HG03060 (cell line): Measurements from ENCODE around the gene C14orf132.

ENCODE experiments used
- ATAC-seq: cut with Tn5 transposase; IDR thresholded peaks from one replicate; pipeline ENCODE4 v1.9.1; 2021; ENCODE audit warnings: low read depth, moderate number of reproducible peaks; ENCODE audit not compliant: unreplicated experiment

The C14orf132 gene

DNA sequence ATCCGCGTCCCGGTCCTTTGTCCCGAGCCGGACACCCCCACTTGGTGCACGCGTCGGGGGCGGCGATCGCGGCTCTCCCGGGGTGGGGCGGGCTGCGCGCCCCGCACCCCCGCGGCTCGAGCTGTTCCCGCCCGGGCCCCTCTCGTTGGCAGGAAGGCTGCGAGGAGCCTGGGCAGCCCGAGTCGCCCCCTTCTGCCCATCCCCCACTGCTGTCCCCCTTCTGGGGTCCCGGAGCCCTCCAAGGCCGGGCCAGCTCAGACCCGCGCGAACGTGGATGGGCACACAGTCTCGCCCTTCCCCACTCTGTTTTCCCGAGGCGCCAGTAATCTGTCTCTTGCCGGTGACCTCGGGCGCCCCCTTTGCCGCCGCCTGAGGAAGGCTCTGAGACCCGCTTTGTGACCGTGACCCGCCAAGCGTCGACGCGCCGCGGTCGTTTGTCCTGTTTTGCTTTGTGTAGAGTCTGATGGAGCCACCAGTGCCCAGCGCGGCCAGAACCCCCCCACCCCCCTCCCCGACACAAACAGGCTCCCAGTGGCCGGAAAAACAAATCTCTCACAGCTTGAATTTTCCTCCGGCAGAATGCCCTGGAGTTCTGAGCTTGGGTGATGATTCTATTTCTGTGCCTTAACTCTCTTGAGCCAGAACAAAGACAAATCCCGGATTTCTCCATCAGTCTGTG is 610 bp downstream of the C14orf132 start:
- no peak for ATAC-seq

DNA sequence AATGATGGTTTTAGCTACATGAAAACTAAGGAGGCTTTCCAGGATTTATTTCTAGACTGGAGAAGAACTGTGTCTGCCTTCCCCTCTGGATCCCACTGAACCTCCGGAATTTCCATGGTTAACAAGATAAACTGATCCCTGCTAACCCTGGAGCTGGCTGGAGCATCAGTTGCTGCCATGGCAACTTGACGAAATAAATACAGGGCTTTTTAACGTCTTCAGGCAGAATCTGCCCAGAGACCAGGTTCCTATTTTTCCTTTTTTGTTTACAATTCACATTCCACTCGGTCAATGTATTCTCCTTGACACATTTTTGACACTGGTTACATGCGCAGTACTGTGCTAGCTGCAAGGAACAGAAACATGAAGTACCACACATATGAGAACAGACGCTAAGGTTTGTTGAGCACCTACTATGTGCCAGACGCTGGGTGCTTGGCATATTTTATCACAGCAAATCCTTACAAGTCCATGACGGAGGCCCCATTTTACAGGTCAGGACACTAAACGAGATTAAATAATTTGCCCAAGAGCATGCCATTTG is 1.7 kb downstream of the C14orf132 start:
- no peak for ATAC-seq

DNA sequence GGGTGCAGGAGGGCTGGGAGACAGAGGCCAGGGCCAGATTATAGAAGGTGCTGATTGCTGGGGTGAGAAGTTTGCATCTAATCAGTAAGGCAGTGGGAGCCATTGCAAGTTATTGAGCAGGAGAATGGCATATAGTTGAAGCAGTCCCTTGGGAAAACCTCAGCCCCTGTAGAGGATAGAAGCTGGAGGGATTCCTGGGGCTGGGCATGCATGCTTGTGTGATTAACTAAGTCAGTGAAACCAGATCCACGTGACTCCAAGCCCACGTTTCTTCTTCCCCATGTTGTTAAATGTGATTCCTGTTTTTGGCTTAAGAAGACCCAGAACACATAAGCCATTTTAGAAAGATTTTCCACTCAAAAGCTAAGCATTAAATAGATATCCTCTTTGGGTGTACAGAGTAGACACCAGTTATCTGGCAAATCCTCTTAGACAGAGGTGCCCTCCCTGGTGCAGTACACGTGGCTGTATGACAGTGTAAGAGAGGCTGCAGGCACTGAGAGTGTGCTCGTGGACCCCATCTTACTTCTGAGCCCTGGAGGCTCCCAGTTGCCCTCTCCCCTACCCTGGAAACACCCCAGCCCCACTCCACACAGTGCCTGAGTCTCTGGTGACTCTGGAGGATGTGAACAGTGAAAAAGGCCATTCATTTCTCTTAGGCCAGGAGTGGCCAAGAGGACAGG is 3.2 kb downstream of the C14orf132 start:
- no peak for ATAC-seq

DNA sequence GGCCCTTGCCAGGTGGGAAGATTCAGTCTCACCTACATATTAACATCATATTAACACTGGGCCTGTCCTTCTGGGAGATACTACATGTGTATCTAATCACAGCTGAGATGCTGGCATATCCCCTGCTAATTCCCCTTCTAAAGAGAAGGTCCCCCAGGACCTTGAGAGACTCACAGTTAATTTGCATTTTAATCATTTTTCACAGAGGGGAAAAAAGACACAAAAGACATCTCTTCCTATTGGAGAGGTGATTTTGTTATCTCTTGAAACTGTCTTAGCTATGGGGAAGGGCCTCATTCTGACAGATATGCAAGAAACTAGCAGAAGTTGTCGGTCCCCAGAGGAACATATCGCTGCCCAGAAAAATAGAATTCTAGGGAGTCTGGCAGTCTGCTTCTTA is 7.5 kb downstream of the C14orf132 start:
- ATAC-seq: no peak

DNA sequence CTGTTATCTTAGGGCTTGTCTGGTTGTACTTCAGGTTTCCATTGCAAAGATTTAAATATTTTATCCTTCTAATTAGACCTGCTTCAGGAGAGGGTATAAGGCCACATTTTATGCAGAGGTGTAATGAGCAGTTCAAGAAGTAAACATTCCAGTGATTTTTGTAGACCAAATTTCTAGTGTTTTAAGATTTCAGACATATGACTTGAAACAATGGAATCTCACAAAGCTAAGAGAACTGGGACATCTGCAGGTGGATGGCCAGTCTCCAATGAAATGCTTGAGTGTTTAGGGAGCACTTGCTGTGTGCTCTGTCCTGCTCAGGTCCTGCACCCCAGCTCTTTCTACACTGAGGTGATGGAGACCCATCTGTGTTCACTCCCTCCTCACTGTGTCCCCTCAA is 7.9 kb downstream of the C14orf132 start:
- no peak for ATAC-seq

DNA sequence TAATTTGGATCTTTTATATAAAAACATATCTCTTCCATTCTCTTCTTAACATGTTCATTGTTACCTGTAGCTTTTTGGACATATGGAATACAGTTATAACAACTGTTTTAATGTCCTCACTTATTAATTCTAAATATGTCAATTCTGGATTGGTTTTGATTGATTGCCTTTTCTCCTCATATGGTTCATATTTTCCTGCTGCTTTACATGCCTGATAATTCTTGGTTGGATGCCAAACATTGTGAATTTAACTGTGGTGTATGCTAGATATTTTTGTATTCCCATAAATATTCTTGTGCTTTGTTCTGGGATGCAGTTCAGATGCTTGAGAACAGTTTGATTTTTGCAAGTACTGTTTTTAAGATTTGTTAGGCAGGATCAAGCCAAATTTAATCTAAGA is 10.8 kb downstream of the C14orf132 start:
- ATAC-seq: no peak

DNA sequence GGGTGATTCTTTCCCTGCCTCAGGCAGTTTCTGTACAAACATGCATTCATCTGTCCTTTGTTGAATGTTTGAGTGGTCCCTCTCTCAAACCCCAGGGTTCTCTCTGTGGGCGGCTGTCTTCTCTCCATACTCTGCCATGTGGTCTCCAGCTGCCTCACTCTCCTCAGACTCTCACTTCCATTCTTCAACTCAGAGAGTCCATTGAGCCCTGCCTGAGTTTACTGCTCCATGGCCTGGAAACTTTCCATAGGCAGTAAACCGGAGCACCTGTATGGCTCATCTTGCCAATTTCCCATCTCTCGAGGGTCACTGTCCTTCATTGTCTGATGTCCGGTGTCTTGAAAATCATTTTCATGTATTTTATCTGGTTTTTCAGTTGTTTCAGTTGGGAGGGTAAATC is 11.3 kb downstream of the C14orf132 start:
- ATAC-seq: no peak

DNA sequence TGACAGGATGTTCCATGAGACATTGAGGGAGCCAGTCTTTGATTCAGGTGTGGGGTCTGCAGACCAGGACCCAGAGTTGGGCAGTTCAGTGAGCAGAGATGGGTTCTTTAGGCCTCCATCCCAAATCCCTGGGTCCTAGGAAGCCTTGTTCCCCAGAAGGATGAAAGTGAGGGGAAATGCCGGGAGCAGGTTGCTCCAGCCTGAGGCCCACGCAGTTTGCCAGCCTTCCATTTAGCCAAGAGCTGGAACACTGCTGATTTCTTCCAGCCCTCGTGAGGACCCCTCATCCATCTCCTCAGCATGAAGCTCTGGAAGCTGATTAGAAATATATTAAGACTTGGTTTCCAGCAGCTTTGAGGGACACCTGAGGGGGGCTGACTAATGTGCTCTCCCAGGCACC is 12.1 kb downstream of the C14orf132 start:
- no peak for ATAC-seq

DNA sequence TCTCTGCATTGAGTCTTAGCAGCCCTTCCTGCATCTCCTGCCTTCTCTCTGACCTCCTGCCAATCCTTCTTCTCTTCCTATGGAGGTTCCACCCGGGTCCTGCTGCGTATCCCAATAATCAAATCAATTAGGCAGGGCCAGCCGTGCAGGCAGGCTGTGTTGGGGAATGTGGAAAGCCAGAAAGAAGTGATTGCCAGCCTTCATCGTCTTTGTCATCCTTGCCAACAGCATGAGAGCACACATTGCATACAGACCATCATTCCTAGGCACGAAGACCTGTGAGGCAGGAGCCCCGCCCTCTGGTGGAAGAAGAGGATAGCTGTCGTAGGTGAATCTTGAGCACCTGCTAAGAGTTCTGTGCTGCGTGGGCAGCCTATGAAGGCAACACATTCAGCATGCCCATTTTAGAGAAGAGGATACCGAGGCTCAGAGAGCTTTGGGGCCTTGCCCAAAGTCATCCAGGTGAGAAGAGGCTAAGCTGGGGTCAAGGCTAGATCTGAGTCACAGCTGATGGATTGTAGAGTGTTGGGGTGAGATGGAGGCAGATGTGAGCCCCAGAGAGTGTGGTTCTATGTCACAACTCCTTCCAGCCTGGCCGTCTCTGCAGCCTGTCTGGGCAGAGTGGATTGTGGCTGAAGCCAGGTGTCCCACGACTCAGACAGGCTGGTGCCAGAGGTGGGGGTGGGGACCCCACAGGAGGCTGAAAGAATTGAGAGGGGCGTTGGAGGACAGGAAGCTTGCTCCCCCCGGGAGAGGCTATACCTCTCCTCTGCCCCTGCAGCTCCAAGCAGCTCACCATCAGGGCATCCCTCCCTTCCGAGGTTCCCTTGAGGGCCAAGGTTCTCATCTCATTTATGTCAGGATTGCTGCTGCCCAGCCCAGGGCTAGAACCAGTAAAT is 12.7 kb downstream of the C14orf132 start:
- ATAC-seq: no peak

DNA sequence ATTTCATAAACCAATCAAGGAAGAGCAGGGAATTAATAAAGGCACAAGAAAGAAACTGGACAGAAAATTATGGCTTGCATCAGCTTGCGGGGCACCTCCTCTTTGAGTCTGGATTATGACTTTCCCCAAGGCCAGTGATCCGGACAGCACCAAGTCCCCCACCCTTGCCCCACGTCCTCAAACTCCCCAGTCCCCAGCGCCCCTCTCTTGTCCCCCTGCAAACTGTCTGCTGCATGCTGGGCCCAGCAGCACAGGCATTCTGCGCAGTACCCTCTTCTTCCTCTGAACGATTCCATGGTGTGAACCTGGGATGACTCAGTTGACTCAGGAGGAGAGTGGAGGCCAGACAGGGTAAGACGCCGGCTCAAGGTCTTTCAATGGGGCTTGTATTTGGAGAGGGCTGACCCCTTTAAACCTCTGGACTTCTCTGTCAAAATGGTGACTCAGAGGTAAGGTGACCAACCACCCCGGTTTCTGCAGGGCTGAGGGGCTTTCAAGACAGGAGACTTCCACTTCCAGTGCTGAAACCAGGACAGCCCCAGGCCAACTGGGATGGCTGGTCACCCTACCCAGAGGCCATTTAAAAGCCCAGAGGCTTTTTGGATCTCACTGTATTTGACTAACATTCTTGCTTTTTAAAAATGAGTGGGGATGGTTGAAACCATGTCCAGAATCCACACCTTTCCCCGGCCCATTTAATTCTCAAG is 13.5 kb downstream of the C14orf132 start:
- no peak for ATAC-seq

DNA sequence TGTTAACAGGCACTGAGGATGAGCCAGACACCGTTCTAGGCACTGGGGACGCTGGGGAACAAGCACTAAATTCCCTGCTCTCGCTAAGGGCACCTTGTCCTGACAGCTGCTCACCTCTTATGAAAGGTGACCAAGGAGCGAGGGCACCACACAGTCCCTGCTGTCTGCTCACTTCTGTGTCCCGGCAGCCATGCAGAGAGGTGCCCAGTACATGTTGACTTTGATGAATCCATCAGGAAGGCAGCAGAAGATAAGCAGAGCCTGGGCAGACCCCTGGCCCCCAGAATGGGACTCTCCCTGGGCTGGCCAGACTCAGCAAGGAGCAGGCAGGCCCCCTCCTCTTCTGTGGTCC is 14.1 kb downstream of the C14orf132 start:
- ATAC-seq: no peak

DNA sequence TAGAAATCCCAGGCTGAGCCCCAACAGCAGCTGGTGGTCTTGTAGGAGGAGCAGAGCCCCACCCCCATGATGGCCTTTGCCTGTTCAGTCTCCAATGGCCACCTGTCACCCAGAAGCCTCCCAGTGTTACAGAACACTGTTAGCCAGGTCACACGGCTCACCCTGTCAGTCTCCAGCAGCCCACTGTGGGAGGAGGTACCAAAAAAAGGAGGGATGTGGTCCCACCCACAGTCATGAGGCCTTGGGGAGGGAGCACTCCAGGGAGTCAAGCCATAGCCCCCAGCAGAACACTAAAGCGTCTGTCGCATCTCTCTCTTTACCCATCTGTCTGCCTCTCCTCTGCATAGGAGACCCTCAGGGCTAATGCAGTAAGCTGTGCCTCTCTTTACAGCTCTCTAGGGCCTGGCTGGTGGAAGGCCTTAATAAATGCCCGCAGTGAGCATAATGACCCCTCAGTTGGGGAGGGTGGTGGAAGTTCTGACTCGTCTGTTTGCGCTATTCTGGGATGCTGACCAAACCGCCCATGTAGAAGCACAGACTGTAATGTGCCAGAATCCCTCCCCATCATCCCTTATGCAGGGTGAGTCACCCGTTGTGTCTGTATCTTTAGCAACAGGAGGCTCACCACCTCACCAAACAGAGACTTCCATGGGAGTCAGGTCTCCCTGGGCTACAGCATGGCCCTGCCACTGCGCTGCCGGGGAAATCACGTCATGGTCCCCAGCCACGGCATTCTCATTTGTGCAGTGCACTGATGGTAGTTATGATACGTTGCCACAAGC is 14.6 kb downstream of the C14orf132 start:
- ATAC-seq: no peak

DNA sequence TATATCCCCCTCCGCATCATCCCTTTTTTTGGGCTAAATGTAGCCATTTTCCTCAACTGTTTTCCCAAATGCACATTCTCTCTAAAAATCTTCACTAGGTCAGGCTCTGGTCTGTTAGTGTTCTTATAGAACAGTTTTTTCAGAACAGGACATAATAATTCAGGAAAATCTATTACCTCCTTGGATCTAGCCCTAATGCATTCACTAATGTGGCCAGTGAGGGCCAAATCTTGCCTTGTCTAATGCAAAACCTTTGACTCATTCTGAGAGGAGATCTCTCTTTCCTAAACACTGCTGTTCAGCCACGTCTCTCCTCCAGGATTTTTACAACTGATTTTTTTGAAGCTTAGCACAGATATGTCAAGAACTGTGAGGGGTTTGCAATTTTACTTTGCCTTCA is 15.5 kb downstream of the C14orf132 start:
- ATAC-seq: no peak

DNA sequence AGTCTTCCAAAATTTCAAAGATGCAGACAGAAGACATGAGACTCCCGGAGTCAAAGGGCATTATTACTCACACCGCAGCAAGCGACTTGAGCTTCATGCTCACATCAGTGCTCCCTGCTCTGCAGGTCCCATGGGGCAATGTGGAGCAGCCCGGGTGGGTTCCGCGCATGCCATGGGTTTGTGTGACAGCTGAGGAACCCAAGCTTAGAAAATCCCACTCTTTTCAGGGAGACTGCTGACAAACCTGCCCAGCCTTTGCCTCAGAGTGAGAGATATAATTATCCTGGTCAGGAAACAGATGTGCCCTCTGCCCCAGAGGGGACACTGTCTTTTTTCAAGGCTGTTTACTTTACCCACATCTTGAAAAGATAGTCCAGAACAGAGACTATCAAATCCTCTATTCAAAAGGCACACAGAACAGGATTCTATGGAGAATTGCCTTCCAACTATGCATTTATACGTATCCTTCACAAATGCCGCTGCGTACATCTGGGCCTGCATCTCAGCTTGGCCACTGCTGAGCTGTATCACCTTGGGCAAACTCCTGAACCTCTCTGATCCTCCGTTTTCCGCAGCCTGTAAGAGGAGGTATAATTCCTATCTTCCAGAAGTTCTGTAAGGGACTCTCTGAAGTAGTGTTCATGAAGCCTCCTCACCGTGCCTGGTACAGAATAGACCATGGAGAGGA is 16.0 kb downstream of the C14orf132 start:
- ATAC-seq: no peak

DNA sequence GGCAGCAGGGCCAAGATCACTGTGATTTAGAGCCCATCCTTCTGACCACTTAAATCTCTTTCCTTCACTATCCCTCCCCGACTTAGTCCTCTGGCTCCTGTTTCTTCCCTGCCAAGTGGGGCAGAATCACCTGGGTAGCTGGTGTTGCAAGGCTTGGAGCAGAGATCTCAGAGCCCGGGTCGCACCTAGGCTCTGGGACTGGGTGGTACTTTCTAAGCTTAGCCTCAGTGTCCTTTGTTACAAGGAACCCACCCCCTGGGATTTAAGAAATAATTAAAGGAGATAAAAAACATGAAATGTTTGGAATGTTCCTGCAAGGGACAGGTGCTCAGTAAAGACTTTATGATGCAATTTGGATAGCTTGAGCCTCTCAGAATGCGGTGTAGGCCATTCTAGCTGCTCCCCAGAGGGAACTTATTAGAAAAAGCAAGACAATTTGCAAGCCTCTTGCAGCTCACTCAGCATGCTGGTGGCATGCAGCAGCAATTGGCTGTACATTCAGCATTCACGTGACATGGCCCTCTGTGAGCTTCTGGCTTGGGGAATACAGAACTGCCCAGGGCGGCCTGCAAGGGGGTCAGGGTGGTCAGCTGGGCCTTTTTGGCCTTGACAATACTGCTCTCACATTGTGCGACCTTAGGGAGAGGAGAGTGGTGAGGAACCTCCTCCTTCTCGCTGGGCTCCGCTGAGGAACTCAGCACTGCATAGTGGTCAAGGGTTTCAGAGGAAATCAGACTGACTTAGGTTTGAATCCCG is 16.8 kb downstream of the C14orf132 start:
- ATAC-seq: no peak

DNA sequence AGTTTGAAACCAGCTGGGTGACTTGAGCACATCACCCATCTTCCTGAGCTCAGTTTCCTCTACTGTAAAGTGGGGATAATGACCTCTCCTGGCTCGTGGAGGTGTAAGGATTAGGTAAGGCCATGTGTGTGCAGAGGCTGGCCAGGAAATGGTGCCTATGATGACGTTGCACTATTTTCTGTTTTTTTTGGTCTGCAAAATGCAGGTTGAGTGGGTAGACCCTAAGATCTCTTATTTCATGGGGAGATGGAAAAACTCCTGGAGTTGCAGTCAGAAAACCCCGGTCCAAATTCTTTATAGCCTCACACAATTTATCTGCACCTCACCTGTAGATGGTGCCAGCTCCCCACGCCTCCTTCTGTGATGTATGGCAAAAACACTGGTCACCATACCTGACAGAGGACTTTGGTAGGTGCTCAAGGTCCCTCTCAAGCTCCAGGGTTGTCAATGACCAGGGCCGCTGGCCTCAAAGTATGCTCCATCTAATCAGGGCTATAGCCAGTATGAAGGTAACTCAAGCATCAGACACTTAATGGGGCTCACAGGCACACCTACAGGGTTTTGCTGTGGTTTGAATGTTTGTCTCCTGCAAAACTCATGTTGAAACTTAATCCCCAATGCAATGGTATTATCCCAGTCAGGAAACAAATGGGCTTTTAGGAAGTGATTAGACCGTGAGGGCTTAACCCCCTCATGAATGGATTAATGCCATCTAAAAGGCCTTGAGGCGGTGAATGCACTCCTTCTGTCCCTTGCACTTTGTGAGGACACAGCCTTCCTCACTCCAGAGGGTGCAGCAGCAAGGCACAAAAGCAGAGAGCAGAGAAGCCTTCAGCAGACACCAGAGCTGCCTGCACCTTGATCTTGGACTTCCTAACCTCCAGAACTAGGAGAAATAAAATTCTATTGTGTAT is 17.6 kb downstream of the C14orf132 start:
- no peak for ATAC-seq

DNA sequence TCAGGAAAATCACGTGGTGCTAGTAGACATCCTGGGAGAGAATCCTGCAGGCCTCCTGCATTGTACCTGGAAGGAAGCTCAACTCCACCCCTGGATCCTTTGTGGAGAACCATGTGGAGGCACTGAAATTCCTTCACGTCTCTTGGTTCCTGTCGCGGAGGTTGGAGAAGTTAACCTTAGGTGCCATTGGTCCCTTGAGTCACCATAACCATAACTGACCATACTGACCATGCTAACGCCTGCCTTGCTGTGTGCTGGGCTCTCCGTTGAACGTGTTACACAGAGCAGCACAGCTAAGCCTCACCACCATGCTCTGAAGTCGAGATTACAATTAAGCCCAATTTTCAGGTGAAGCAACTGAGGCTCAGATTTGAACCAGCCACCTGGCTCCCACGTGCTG is 18.6 kb downstream of the C14orf132 start:
- ATAC-seq: no peak
